Sigmoid colon (tissue), 4 donors: Measurements from ENCODE around the gene ABHD17B.

Experiments used
- CTCF ChIP-seq, 4 experiments: fragments of 450-650 bp in 3 of 4; fragments of 200-600 bp in 1 of 4; IDR thresholded peaks; one replicate each; pipeline ENCODE4 v1.5.1; 2016 to 2019; ENCODE audit warnings: antibody characterized with exemption in 4 of 4, mild to moderate bottlenecking in 3 of 4, moderate library complexity in 2 of 4
- EP300 ChIP-seq, 4 donors: sonication (generic); formaldehyde crosslinking; IDR thresholded peaks; one replicate each; pipeline ENCODE4 v1.6.1; 2017; ENCODE audit warnings: antibody characterized with exemption in 4 of 4
- POLR2A ChIP-seq, 2 donors: fragments of 450-650 bp; IDR thresholded peaks; one replicate each; pipeline ENCODE4 v1.6.1; 2016; ENCODE audit warnings: antibody characterized with exemption in 2 of 2, mild to moderate bottlenecking in 2 of 2, moderate library complexity in 2 of 2
- POLR2AphosphoS5 ChIP-seq, 4 donors: sonication (generic); formaldehyde crosslinking; IDR thresholded peaks; one replicate each; pipeline ENCODE4 v1.6.1; 2017; ENCODE audit warnings: antibody characterized with exemption in 4 of 4

GRCh38 chr9:71835596-71835995 is 75.4 kb downstream of the ABHD17B start:
- TF ChIP-seq POLR2A (IDR thresholded peaks at IDR 0.05), result no peak
- no peak for TF ChIP-seq CTCF (IDR thresholded peaks at IDR 0.05)
- no peak for TF ChIP-seq POLR2AphosphoS5 (IDR thresholded peaks at IDR 0.05)
- no peak for TF ChIP-seq EP300 (IDR thresholded peaks at IDR 0.05)
